CD14-positive monocyte (primary cell): ENCODE results near the gene RPS6KA4. TPM values are rescaled to one million over a fixed set of nuclear protein-coding genes. Genes with fewer than 3 reads are reported as not detected.

Experiments used
- DNase-seq, 3 donors: peaks; one replicate each; pipeline ENCODE4 v3.0.0-alpha.2; 2011 to 2022
- H2AFZ ChIP-seq: 2 replicates; pipeline ENCODE4 v1.6.0; 2012; ENCODE audit warnings: mild to moderate bottlenecking, low read depth, low read length, inconsistent platforms; ENCODE audit not compliant: insufficient read depth, poor library complexity, severe bottlenecking
- H3K27ac ChIP-seq, 2 donors: 1 replicate in 1 of 2; 2 replicates in 1 of 2; pipeline ENCODE4 v1.5.1; 2012 to 2013; ENCODE audit warnings: low read length in 2 of 2, control low read depth in 1 of 2, inconsistent platforms in 1 of 2, low read depth in 1 of 2, mild to moderate bottlenecking in 1 of 2
- H3K27me3 ChIP-seq, 2 donors: one replicate each; pipeline versions ENCODE4 v1.6.0 to v1.6.1; 2011 to 2013; ENCODE audit warnings: low read length in 2 of 2; ENCODE audit not compliant: control insufficient read depth in 2 of 2, insufficient read depth in 2 of 2
- H3K36me3 ChIP-seq, 2 donors: replicated peaks in 1 of 2; 1 replicate in 1 of 2; 2 replicates in 1 of 2; pipeline versions ENCODE4 v1.5.1 to v1.6.1; 2012 to 2013; ENCODE audit warnings: low read length in 2 of 2, control low read depth in 1 of 2, inconsistent platforms in 1 of 2, mild to moderate bottlenecking in 1 of 2; ENCODE audit not compliant: insufficient read depth in 2 of 2, control insufficient read depth in 1 of 2
- H3K4me1 ChIP-seq, 2 donors: 1 replicate in 1 of 2; 2 replicates in 1 of 2; pipeline versions ENCODE4 v1.5.1 to v1.6.1; 2012 to 2013; ENCODE audit warnings: low read length in 2 of 2, control low read depth in 1 of 2, inconsistent platforms in 1 of 2, mild to moderate bottlenecking in 1 of 2, moderate library complexity in 1 of 2; ENCODE audit not compliant: insufficient read depth in 2 of 2, control insufficient read depth in 1 of 2
- H3K4me2 ChIP-seq: replicated peaks from 2 replicates; pipeline ENCODE3; 2012; ENCODE audit warnings: low read length, moderate library complexity, mild to moderate bottlenecking; ENCODE audit not compliant: poor library complexity, severe bottlenecking; ENCODE audit errors: extremely low read depth
- H3K4me3 ChIP-seq, 3 experiments: fragments of 200-600 bp in 1 of 3; sonication (generic) in 1 of 3; replicated peaks in 1 of 3; 1 replicate in 2 of 3; 2 replicates in 1 of 3; pipeline ENCODE4 v1.5.1; 2011 to 2013; ENCODE audit warnings: low read length in 3 of 3, mild to moderate bottlenecking in 3 of 3, control low read depth in 2 of 3, low read depth in 2 of 3, inconsistent platforms in 1 of 3, moderate library complexity in 1 of 3
- H3K79me2 ChIP-seq: 2 replicates; pipeline ENCODE4 v1.6.0; 2012; ENCODE audit warnings: mild to moderate bottlenecking, control low read depth, inconsistent platforms, low read length, moderate library complexity; ENCODE audit not compliant: insufficient read depth
- H3K9ac ChIP-seq: 2 replicates; pipeline ENCODE4 v1.6.0; 2017; ENCODE audit warnings: low read length, mild to moderate bottlenecking; ENCODE audit not compliant: insufficient read depth, poor library complexity, severe bottlenecking
- H3K9me3 ChIP-seq, 2 donors: replicated peaks in 1 of 2; 1 replicate in 1 of 2; 2 replicates in 1 of 2; pipeline versions ENCODE4 v1.5.1 to v1.6.1; 2012 to 2013; ENCODE audit warnings: low read length in 2 of 2, control low read depth in 1 of 2; ENCODE audit not compliant: control insufficient read depth in 1 of 2, insufficient read depth in 1 of 2
- H4K20me1 ChIP-seq: 2 replicates; pipeline ENCODE4 v1.6.0; 2012; ENCODE audit warnings: mild to moderate bottlenecking, low read length, control low read depth, moderate library complexity; ENCODE audit not compliant: insufficient read depth
- H3K27ac Mint-ChIP-seq, 7 donors: one replicate each; pipeline ENCODE4 v1.8.0; 2020; ENCODE audit warnings: mild to moderate bottlenecking in 7 of 7, mixed read lengths in 7 of 7, moderate library complexity in 6 of 7, inconsistent platforms in 2 of 7
- H3K27me3 Mint-ChIP-seq, 3 donors: one replicate each; pipeline ENCODE4 v1.8.0; 2021 to 2022; ENCODE audit warnings: low read depth in 3 of 3, mild to moderate bottlenecking in 3 of 3, mixed read lengths in 3 of 3, moderate library complexity in 3 of 3, inconsistent platforms in 1 of 3
- H3K36me3 Mint-ChIP-seq, 2 donors: one replicate each; pipeline ENCODE4 v1.8.0; 2020; ENCODE audit warnings: mixed read lengths in 2 of 2, inconsistent platforms in 1 of 2, mild to moderate bottlenecking in 1 of 2
- H3K4me1 Mint-ChIP-seq: one replicate; pipeline ENCODE4 v1.8.0; 2020; ENCODE audit warnings: mild to moderate bottlenecking, mixed read lengths
- H3K4me3 Mint-ChIP-seq, 2 donors: one replicate each; pipeline ENCODE4 v1.8.0; 2020; ENCODE audit warnings: mild to moderate bottlenecking in 2 of 2, mixed read lengths in 2 of 2, moderate library complexity in 1 of 2
- H3K9me3 Mint-ChIP-seq, 7 donors: one replicate each; pipeline ENCODE4 v1.8.0; 2020 to 2022; ENCODE audit warnings: mixed read lengths in 7 of 7, mild to moderate bottlenecking in 6 of 7, moderate library complexity in 6 of 7, inconsistent platforms in 2 of 7
- CTCF ChIP-seq: fragments of 200-600 bp; IDR thresholded peaks from one replicate; pipeline ENCODE4 v1.8.0; 2022; ENCODE audit warnings: antibody characterized with exemption, mild to moderate bottlenecking
- WGBS: methylation state at CpG from one replicate; pipeline ENCODE4 v1.1.5; 2013; ENCODE audit warnings: missing lambda C conversion rate; ENCODE audit not compliant: insufficient coverage; 5-methylcytosine and 5-hydroxymethylcytosine counted together
- intact Hi-C, 2 donors: fragments of 100-400 bp; cut with micrococcal nuclease; formaldehyde crosslinking; loops; one replicate each; pipeline versions ENCODE4 v1.15.0 to v1.15.1; 2023
- polyA plus RNA-seq, 3 donors: library from polyadenylated mRNA; depleted of rRNA in 1 of 3; unstranded in 2 of 3; stranded (reverse) in 1 of 3; fragments of 300-500 nt in 2 of 3; fragments of >200 nt in 1 of 3; fragmentation: Illumina TruSeq in 2 of 3; gene quantifications; 1 replicate in 2 of 3; 2 replicates in 1 of 3; pipeline ENCODE4 v1.2.3, GENCODE V29; 2012 to 2021

RPS6KA4 gene
- polyA plus RNA-seq, 3 donors, result 16.2 to 110 (median 24.5) TPM

GRCh38 chr11:64409707-64410403 lies 50.9 kb downstream of the RPS6KA4 start:
- Histone ChIP-seq H3K27me3 (no peaks in the 10 kb centered on the region), H3K4me3 (peak overlapping the region in 1 of 3 experiments; percentile 61), H2AFZ (peak overlapping the region; percentile 71), H3K79me2 (no peaks in the 10 kb centered on the region), H3K4me2 (peak overlapping the region; percentile 65), H3K36me3 (no peaks in the 10 kb centered on the region), H3K9me3 (no peaks in the 10 kb centered on the region), H4K20me1 (no peaks in the 10 kb centered on the region), H3K9ac (no peak overlapping the region), H3K27ac (peak overlapping the region; percentile 44 to 74), H3K4me1 (peaks cover 36% of the 10 kb centered on the region in 2 donors)
- Mint-ChIP-seq H3K36me3 (peaks cover 0 to 2% of the 10 kb centered on the region in 2 donors), H3K27me3 (peaks cover 0 to 1% (median 1%) of the 10 kb centered on the region in 3 donors), H3K4me1 (peaks cover 44% of the 10 kb centered on the region), H3K27ac (peak overlapping the region; percentile 12 to 90 (median 82)), H3K4me3 (peak overlapping the region; percentile 69 to 78), H3K9me3 (no peaks in the 10 kb centered on the region)
- 4% methylated on average over 9 of the region's 16 CpGs for WGBS
- peak; percentile 27 to 48 (median 45) for DNase-seq
- no peak for TF ChIP-seq CTCF
- intact Hi-C loops, result no loop called here

GRCh38 chr11:64410404-64410734 lies 51.4 kb downstream of the RPS6KA4 start:
- WGBS, result 13% methylated on average over 1 of the region's 7 CpGs
- H3K4me1 ChIP-seq, result peaks cover 30 to 32% of the 10 kb centered on the region in 2 donors
- peak overlapping the region in 1 of 3 experiments; percentile 61 for H3K4me3 ChIP-seq
- peak overlapping the region; percentile 44 to 74 for H3K27ac ChIP-seq
- Mint-ChIP-seq H3K27ac (peak overlapping the region; percentile 12 to 90 (median 82)), H3K4me1 (peaks cover 43% of the 10 kb centered on the region), H3K9me3 (no peaks in the 10 kb centered on the region), H3K36me3 (peaks cover 0 to 2% of the 10 kb centered on the region in 2 donors), H3K27me3 (peaks cover 0 to 1% (median 1%) of the 10 kb centered on the region in 3 donors), H3K4me3 (peak overlapping the region; percentile 69 to 78)
- TF ChIP-seq CTCF, result no peak
- no peaks in the 10 kb centered on the region for H3K9me3 ChIP-seq
- H2AFZ ChIP-seq, result peak overlapping the region; percentile 71
- no peaks in the 10 kb centered on the region for H3K27me3 ChIP-seq
- peak in 2 of 3 donors; percentile 26 to 37 for DNase-seq
- no peaks in the 10 kb centered on the region for H3K79me2 ChIP-seq
- intact Hi-C loops, result no loop called here
- no peak overlapping the region for H3K9ac ChIP-seq
- H4K20me1 ChIP-seq, result no peaks in the 10 kb centered on the region
- H3K36me3 ChIP-seq, result no peaks in the 10 kb centered on the region
- H3K4me2 ChIP-seq, result peak overlapping the region; percentile 65
